Smooth muscle cell (in vitro differentiated cells): ENCODE results near the gene TAL1. TPM values are rescaled to one million over a fixed set of nuclear protein-coding genes. Genes with fewer than 3 reads are reported as not detected.

ENCODE experiments used
- DNase-seq: peaks from one replicate; lab custom pipeline; 2025; ENCODE audit not compliant: unreplicated experiment; lab: John Stamatoyannopoulos, UW
- H2AFZ ChIP-seq: fragments of 200-600 bp; sonication (generic); 2 replicates; pipeline ENCODE4 v1.6.0; 2016; ENCODE audit warnings: antibody characterized with exemption, low read depth, mild to moderate bottlenecking
- H3F3A ChIP-seq: fragments of 200-600 bp; sonication (generic); 2 replicates; pipeline ENCODE4 v1.6.0; 2017; ENCODE audit warnings: antibody characterized with exemption, low read depth
- H3K27ac ChIP-seq: fragments of 200-600 bp; sonication (generic); 2 replicates; pipeline ENCODE4 v1.5.1; 2016; ENCODE audit warnings: low read depth, mild to moderate bottlenecking
- H3K27me3 ChIP-seq: fragments of 200-600 bp; sonication (generic); 2 replicates; pipeline ENCODE4 v1.6.1; 2016; ENCODE audit warnings: low read depth, mild to moderate bottlenecking
- H3K36me3 ChIP-seq: fragments of 200-600 bp; sonication (generic); 2 replicates; pipeline ENCODE4 v1.5.1; 2016; ENCODE audit warnings: low read depth
- H3K4me1 ChIP-seq: fragments of 200-600 bp; sonication (generic); 2 replicates; pipeline ENCODE4 v1.5.1; 2016; ENCODE audit warnings: low read depth
- H3K4me2 ChIP-seq: fragments of 200-600 bp; sonication (generic); 2 replicates; pipeline ENCODE4 v1.6.0; 2016; ENCODE audit warnings: mild to moderate bottlenecking
- H3K4me3 ChIP-seq: fragments of 200-600 bp; sonication (generic); 2 replicates; pipeline ENCODE4 v1.5.1; 2016; ENCODE audit warnings: mild to moderate bottlenecking
- H3K79me2 ChIP-seq: fragments of 200-600 bp; sonication (generic); 2 replicates; pipeline ENCODE4 v1.6.0; 2016; ENCODE audit warnings: low read depth, mild to moderate bottlenecking
- H3K9ac ChIP-seq: fragments of 200-600 bp; sonication (generic); 2 replicates; pipeline ENCODE4 v1.6.0; 2016; ENCODE audit warnings: low read depth
- H3K9me3 ChIP-seq: fragments of 200-600 bp; sonication (generic); replicated peaks from 2 replicates; pipeline ENCODE4 v1.5.1; 2016; ENCODE audit warnings: low read depth
- H4K20me1 ChIP-seq: fragments of 200-600 bp; sonication (generic); 2 replicates; pipeline ENCODE4 v1.6.0; 2016; ENCODE audit warnings: low read depth
- WGBS: methylation state at CpG from one replicate; pipeline ENCODE4 v1.1.7; 2016; ENCODE audit warnings: low lambda C conversion rate; 5-methylcytosine and 5-hydroxymethylcytosine counted together
- polyA plus RNA-seq: library from polyadenylated mRNA; unstranded; fragments of >200 nt; fragmentation: Nextera tagmentation; extraction: Ambion mirVana; gene quantifications from 2 replicates; pipeline ENCODE4 v1.2.1, GENCODE V29; 2016
- total RNA-seq: library from RNA; depleted of rRNA; stranded (reverse); fragments of >200 nt; gene quantifications from 2 replicates; pipeline ENCODE4 v1.2.3, GENCODE V29; 2014
- TF ChIP-seq, protein P1 (sequence below): fragments of 200-600 bp; sonication (generic); IDR thresholded peaks from 2 replicates; pipeline ENCODE4 v1.5.1; 2017; ENCODE audit warnings: borderline replicate concordance, mild to moderate bottlenecking, antibody characterized with exemption; ENCODE audit not compliant: insufficient read depth, poor library complexity, severe bottlenecking

TAL1 gene
- total and polyA plus RNA-seq, 2 experiments from 2014 or later: not detected

DNA sequence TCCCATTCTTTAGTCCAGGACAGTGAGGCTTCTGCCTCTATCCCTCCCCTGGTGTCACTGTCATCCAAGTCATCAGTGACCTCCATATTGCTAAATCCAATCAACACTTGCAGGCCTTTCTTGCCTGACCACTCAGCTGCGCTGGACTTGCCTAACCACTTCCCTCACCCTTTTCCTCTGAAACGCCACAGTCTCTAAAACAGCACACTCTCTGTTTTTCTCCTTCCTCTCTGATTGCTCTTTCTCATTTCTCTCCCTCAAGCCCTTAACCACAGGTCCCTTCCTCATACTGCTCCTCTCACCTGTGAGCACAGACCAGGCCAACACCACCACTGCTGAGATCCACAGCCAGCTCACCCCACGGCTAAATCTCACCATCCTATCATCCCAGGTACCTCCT lies 17.5 kb downstream of the TAL1 start:
- H3K9ac ChIP-seq: no peak overlapping the region
- no peaks in the 10 kb centered on the region for H3K79me2 ChIP-seq
- H3K36me3 ChIP-seq: no peaks in the 10 kb centered on the region
- no peak for DNase-seq
- no peaks in the 10 kb centered on the region for H3K4me1 ChIP-seq
- H3F3A ChIP-seq: no peaks in the 10 kb centered on the region
- H4K20me1 ChIP-seq: no peaks in the 10 kb centered on the region
- TF ChIP-seq, protein P1, sequence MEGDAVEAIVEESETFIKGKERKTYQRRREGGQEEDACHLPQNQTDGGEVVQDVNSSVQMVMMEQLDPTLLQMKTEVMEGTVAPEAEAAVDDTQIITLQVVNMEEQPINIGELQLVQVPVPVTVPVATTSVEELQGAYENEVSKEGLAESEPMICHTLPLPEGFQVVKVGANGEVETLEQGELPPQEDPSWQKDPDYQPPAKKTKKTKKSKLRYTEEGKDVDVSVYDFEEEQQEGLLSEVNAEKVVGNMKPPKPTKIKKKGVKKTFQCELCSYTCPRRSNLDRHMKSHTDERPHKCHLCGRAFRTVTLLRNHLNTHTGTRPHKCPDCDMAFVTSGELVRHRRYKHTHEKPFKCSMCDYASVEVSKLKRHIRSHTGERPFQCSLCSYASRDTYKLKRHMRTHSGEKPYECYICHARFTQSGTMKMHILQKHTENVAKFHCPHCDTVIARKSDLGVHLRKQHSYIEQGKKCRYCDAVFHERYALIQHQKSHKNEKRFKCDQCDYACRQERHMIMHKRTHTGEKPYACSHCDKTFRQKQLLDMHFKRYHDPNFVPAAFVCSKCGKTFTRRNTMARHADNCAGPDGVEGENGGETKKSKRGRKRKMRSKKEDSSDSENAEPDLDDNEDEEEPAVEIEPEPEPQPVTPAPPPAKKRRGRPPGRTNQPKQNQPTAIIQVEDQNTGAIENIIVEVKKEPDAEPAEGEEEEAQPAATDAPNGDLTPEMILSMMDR: no peak
- no peak overlapping the region for H3K4me2 ChIP-seq
- no peaks in the 10 kb centered on the region for H3K9me3 ChIP-seq
- H3K27ac ChIP-seq: no peak overlapping the region
- peaks cover 25% of the 10 kb centered on the region for H3K27me3 ChIP-seq
- no peak overlapping the region for H2AFZ ChIP-seq
- WGBS: 82% methylated on average over 3 of the region's 3 CpGs
- no peak overlapping the region for H3K4me3 ChIP-seq

DNA sequence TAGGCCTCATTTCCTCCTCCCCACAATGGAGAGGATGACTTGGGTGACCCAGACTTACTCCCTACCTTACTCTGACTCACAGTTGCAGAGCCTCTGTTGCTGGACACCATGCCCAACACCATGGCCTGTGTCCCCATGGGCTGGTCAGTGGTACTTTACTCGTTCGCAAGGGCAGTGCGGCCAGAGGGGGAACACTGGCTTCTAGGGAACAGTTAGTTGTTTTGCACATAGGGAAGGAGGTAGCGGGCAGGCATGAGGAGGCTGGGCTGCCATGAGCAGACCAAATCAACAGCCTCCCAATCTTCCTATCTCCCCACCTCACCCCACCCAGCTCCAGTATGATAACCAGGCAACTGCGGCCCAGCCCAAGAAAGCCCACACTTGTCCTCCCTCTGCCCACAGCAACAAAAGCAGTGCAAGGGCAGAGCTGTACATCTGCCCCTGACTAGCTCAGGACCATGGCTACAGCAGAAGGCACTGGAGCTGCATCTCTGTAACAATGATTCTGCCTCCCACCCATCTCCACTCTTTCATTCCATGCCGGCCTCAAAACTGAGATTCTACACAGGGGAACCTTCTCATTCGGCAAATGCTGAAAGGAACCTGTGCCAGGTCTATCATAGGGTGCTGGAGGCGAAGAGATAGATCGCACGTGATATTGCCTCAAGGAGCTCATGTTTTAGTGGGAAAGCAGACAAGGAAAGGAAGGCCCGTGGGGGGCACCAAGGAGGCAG lies 18.6 kb downstream of the TAL1 start:
- WGBS: 69% methylated on average over 11 of the region's 11 CpGs
- DNase-seq: no peak
- no peak overlapping the region for H3K4me2 ChIP-seq
- H3K9ac ChIP-seq: no peak overlapping the region
- no peaks in the 10 kb centered on the region for H4K20me1 ChIP-seq
- no peaks in the 10 kb centered on the region for H3K4me1 ChIP-seq
- no peaks in the 10 kb centered on the region for H3K36me3 ChIP-seq
- H3F3A ChIP-seq: no peaks in the 10 kb centered on the region
- no peak overlapping the region for H3K4me3 ChIP-seq
- no peak overlapping the region for H3K27ac ChIP-seq
- TF ChIP-seq, protein P1: no peak
- no peak overlapping the region for H2AFZ ChIP-seq
- no peaks in the 10 kb centered on the region for H3K79me2 ChIP-seq
- H3K9me3 ChIP-seq: no peaks in the 10 kb centered on the region
- peaks cover 25% of the 10 kb centered on the region for H3K27me3 ChIP-seq

DNA sequence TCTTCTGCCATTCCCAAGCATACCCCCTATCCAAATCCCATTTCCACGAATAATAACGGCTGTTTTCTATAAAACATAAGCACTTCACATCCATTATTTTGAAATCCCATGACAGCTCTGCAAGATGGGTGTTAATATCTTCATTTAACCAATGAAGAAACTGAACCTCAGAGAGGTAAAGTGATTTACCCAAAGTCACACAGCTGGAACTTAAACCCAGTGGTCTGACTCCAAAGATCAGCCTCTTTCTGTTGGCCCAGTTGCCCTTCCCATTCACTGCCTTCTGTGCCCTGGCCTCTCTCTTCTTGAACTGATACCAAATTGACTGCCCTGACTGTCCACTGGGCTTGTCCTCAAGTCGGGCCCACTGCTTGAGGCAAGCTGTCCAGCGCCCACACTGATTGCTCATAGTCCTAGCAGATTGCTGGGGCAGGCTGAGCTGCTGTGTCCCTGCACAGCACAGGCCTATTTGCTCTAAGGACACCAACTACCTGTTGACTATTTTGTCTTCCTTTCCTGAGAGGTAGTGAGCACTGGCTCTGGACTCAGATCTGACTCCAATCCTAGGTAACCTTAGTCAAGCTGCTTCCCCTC lies 19.3 kb downstream of the TAL1 start:
- H3K4me2 ChIP-seq: no peak overlapping the region
- no peak overlapping the region for H3K9ac ChIP-seq
- no peak overlapping the region for H2AFZ ChIP-seq
- H3K4me3 ChIP-seq: no peak overlapping the region
- no peaks in the 10 kb centered on the region for H3K4me1 ChIP-seq
- no peak overlapping the region for H3K27ac ChIP-seq
- TF ChIP-seq, protein P1: no peak
- H4K20me1 ChIP-seq: no peaks in the 10 kb centered on the region
- peaks cover 25% of the 10 kb centered on the region for H3K27me3 ChIP-seq
- no peaks in the 10 kb centered on the region for H3K79me2 ChIP-seq
- no peaks in the 10 kb centered on the region for H3K36me3 ChIP-seq
- no peaks in the 10 kb centered on the region for H3F3A ChIP-seq
- WGBS: 90% methylated on average over 4 of the region's 4 CpGs
- H3K9me3 ChIP-seq: no peaks in the 10 kb centered on the region
- no peak for DNase-seq

DNA sequence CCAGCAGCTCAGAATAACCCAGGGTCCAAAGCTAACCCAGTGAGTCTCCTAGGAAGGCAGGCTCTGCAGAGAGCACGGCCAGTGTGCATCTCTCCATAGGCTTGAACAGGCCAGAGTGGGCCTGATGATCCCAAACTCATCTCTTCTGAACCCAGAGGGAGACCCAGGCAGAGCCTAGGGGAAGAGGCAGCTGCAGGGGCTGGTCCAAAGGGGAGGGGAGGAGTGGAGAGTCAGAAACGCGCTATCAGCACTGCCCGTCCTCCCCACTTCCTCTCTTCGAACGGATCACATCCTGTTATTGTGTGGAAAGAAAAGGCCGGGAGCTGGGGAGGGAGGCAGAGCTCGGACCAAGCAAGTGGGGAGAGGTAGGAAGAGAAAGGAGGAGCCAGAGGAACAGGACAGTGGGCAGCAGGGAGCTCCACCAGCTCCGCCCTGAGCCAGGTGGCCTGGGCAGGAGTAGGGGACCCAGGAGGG lies 20.2 kb downstream of the TAL1 start:
- no peak overlapping the region for H3K4me2 ChIP-seq
- TF ChIP-seq, protein P1: no peak
- H3K27me3 ChIP-seq: peaks cover 31% of the 10 kb centered on the region
- DNase-seq: no peak
- WGBS: 71% methylated on average over 9 of the region's 9 CpGs
- no peak overlapping the region for H2AFZ ChIP-seq
- H3F3A ChIP-seq: no peaks in the 10 kb centered on the region
- no peak overlapping the region for H3K9ac ChIP-seq
- no peaks in the 10 kb centered on the region for H3K9me3 ChIP-seq
- H3K79me2 ChIP-seq: no peaks in the 10 kb centered on the region
- no peak overlapping the region for H3K27ac ChIP-seq
- no peak overlapping the region for H3K4me3 ChIP-seq
- H3K4me1 ChIP-seq: no peaks in the 10 kb centered on the region
- H3K36me3 ChIP-seq: no peaks in the 10 kb centered on the region
- H4K20me1 ChIP-seq: no peaks in the 10 kb centered on the region
